GM18861 (cell line): Measurements from ENCODE around the gene MYO10.
A peak's percentile ranks its signal among the peaks of the same experiment; 100 is the strongest.

Experiments
- ATAC-seq: cut with Tn5 transposase; IDR thresholded peaks from one replicate; pipeline ENCODE4 v1.9.1; 2021; ENCODE audit not compliant: unreplicated experiment

Gene MYO10

GRCh38 chr5:16943846-16944678, 8.0 kb upstream of the MYO10 start:
- ATAC-seq: no peak

GRCh38 chr5:16937503-16938161, 1.5 kb upstream of the MYO10 start:
- ATAC-seq: no peak

- ATAC-seq: no peak
Observed at GRCh38 chr5:16936989-16937438, 926 bp upstream of the MYO10 start.

- ATAC-seq: peak; percentile 40
Observed at GRCh38 chr5:16935231-16936149, 598 bp downstream of the MYO10 start.

- ATAC-seq: no peak
Observed at GRCh38 chr5:16934677-16935153, 1.4 kb downstream of the MYO10 start.

- ATAC-seq: peak; percentile 70
Observed at GRCh38 chr5:16934123-16934522, 2.0 kb downstream of the MYO10 start.

- no peak for ATAC-seq
Observed at GRCh38 chr5:16933337-16933736, 2.8 kb downstream of the MYO10 start.

GRCh38 chr5:16932401-16932800, 3.7 kb downstream of the MYO10 start:
- ATAC-seq: no peak

- ATAC-seq: no peak
Observed at GRCh38 chr5:16931334-16932110, 4.6 kb downstream of the MYO10 start.

GRCh38 chr5:16930496-16930895, 5.6 kb downstream of the MYO10 start:
- ATAC-seq: no peak

- ATAC-seq: no peak
Observed at GRCh38 chr5:16929831-16930230, 6.3 kb downstream of the MYO10 start.

GRCh38 chr5:16929347-16929746, 6.7 kb downstream of the MYO10 start:
- ATAC-seq: no peak

GRCh38 chr5:16927613-16928012, 8.5 kb downstream of the MYO10 start:
- ATAC-seq: no peak

GRCh38 chr5:16926417-16926816, 9.7 kb downstream of the MYO10 start:
- ATAC-seq: no peak

GRCh38 chr5:16924206-16924605, 11.9 kb downstream of the MYO10 start:
- no peak for ATAC-seq

GRCh38 chr5:16922430-16922829, 13.7 kb downstream of the MYO10 start:
- no peak for ATAC-seq

- no peak for ATAC-seq
Observed at GRCh38 chr5:16921211-16921610, 14.9 kb downstream of the MYO10 start.

GRCh38 chr5:16920109-16920816, 15.8 kb downstream of the MYO10 start:
- ATAC-seq: no peak

- no peak for ATAC-seq
Observed at GRCh38 chr5:16918891-16919671, 17.0 kb downstream of the MYO10 start.
